Epidermal melanocyte (primary cell): Measurements from ENCODE around the gene LEO1.
"Not testable (repeated sequence)": the region's sequence is repeated elsewhere in the genome, so short reads cannot be mapped to it uniquely, and the experiment has no call there.

ENCODE experiments used
- DNase-seq: peaks from one replicate; pipeline ENCODE4 v3.0.0; 2011; ENCODE audit warnings: low spot score; ENCODE audit not compliant: insufficient read length

LEO1 gene

DNA sequence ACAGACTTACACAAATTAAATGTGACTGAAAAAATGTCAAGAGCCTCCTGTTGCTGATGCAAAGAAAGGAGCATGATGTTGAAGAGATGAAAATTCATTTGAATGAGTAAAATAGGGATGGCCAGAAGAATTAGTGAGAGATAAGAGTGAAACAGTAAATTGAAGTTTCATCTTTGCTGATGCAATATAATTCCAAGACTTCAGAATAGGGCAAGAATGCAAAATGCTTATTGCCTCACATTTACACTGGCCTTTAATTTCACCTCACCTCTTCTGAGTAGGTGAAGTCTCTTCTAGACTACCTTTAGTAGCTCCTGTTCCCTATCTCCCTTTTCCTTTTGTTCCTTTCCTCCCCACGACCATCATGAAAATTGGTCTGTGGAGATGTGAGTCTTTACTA lies 32.1 kb upstream of the LEO1 start:
- no peak for DNase-seq

DNA sequence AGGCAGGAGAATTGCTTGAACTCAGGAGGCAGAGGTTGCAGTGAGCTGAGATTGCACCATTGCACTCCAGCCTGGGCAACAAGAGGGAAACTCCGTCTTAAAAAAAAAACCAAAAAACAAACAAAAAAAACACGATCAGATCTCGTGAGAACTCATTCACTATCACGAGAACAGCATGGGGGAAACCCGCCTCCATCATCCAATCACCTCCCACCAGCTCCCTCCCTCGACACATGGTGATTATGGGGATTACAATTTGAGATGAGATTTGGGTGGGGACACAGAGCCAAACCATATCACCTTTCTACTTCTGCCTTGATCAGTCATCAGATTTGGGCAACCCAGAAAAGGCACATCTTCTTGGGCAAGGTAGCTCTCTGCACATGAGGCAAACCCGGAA lies 31.5 kb upstream of the LEO1 start:
- DNase-seq = not testable (repeated sequence)

GRCh38 chr15:52002351-52002750 lies 30.8 kb upstream of the LEO1 start:
- DNase-seq = no peak

DNA sequence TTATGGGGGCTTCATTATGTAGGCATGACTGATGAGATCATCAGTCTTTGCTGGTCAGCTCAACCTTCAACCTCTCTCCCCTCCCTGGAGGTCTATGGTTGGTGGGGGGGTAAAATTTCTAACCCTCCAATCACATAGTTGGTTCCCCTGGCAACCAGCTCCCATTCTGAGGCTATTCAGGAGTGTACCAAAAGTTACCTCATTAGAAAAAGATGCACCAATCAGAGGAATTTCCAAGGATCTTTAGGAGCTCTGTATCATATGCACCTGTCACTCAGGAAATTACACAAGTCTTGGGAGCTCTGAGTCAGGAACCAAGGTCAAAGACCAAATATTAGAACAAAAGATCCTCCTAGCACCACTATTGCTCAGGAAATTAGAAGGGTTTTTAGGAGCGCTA lies 21.4 kb upstream of the LEO1 start:
- no peak for DNase-seq

DNA sequence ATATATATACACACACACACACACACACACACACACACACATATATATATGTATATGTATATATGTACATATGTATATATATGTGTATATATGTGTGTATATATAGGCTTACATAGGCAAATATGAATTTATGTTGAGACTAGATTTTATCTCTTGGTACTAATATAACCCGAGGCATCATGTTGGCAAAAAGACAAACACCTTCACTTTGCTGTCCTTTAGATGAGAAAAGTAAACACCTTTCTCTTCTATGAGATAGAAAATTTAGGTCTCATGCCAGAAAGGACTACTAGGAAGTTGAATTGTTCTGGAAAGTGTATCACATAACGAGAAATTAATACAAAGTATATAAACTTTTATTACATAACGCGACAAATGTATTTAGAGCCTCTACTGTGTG lies 19.6 kb upstream of the LEO1 start:
- no peak for DNase-seq

DNA sequence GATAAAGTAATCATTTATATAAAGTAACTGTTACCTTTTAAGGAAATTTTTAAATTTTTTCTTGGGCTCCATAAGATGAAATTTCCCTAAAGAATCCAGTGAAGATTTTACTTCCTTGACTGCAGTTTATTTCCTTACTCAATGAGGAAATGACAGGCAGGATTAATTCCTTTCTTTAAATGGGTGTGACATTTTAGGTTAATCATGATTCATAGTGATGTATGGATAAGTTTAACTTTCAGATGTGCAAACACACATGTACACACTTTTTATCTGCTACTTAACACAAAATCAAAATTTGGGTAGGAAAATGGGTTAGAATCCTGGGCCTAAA lies 11.2 kb upstream of the LEO1 start:
- no peak for DNase-seq

DNA sequence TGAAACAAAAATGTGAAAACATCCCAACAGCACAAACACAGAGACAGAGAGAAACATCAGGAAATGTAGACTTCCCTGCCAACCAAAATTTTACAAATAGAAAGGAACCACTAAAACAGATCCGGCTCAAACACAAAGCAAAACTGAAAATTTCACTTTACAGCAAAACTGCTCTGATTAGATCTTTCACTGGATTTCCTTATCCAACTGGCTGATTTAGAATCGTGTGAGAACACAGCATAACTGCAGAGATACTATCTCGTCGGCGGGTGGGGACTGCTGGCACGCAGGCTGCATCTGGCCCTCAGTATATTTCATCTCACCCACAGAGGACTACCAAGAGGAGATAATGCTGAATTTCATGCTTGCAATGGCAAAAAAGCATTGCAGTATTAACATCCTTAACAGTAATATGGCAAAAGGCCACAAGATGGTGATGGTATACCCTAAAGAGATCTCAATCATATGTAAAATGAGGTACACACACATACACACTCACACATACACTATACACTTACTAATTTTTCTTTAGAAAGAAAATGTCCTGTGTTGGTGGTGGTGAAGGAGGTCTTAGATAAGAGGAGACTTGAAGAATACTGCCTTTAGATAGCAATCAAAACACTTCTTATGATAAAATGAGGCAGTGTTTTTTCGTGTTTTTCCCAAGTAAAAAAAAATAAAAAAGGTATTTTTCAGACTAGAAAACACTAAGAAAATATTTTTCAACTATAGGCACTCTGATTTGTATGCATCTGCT lies 10.6 kb upstream of the LEO1 start:
- DNase-seq = peak; percentile 71

- DNase-seq = no peak
Measured at GRCh38 chr15:51973775-51974174, 2.2 kb upstream of the LEO1 start.

GRCh38 chr15:51973220-51973619 lies 1.6 kb upstream of the LEO1 start:
- DNase-seq = no peak

- no peak for DNase-seq
Measured at GRCh38 chr15:51971032-51971374, 575 bp downstream of the LEO1 start.

DNA sequence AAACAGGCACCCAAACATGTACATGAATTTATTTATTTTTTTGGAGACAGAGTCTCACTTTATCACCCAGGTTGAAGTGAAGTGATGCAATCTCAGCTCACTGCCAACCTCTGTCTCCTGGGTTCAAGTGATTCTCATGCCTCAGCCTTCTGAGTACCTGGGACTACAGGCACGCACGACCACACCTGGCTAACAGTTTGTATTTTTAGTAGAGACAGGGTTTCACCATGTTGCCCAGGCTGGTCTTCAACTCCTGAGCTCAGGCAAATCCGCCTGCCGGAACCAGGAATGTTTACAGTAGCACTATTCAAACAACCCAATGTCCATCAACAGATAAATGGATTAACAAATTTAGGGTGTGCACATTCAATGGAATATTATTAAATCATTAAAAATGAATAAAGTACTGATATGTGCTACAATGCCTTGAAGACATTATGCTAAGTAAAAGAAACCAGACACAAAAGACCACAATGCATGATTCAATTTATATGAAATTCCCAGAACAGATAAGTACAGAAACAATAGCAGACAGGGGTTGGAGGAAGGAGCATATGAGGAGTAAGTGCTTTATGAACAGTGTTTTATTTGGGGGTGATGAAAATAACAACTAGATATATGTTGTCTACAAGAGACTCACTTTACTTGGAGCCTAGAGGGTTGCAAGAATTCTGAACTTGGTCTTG lies 1.3 kb downstream of the LEO1 start:
- DNase-seq = no peak

DNA sequence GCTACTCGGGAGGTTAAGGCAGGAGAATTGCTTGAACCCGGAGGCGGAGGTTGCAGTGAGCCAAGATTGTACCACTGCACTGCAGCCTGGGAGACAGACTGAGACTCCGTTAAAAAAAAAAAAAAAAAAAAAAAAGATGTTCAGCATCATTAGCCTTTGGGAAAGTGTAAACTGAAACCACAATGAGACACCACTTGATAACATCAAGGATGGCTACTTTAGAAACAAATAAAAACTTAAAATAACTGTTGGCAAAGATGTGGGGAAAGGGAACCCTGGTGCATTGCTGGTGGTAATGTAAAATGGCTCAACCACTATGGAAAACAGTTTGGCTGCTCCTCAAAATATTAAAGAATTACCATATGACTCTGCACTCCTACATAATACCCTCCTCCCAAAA lies 1.9 kb downstream of the LEO1 start:
- no peak for DNase-seq

- no peak for DNase-seq
Measured at GRCh38 chr15:51967583-51967982, 4.0 kb downstream of the LEO1 start.

GRCh38 chr15:51966192-51966591 lies 5.4 kb downstream of the LEO1 start:
- DNase-seq = no peak

GRCh38 chr15:51965691-51966090 lies 5.9 kb downstream of the LEO1 start:
- no peak for DNase-seq

GRCh38 chr15:51955504-51955903 lies 16.1 kb downstream of the LEO1 start:
- no peak for DNase-seq

DNA sequence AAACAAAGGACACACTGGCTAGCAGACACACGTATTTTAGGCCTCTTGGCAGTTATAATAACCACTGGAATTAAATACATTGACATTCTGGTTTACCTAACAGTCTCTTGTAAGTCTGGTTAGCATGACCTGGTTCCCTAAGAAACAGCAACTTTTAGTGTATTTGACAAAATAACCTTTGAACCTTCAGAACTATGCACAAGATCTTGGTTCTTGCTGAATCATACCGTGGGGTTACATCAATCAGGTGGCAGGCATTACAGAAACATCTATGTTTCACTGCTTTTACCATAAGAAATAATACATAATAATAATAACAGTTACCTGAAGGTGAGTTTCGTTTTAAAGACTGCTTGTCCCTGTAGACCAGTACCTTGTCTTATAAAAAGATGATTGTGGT lies 18.8 kb downstream of the LEO1 start:
- no peak for DNase-seq

DNA sequence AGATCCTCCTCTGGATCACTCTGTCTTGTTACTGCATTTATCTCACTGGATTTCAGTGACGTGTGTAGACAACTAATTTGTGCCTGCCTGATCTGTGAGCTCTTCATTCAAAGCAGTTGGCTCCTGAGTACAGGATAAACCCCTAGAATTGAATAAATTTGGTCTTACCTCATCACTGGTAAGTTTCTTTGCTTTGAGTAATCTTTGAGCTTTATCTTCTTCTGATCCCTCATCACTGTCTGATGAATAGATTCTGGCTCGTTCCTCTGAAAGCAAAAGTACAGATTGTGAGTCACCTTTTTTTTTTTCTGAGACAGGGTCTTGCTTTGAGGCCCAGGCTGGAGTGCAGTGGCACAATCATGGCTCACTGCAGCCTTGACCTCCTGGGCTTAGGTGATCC lies 24.5 kb downstream of the LEO1 start:
- DNase-seq = no peak

DNA sequence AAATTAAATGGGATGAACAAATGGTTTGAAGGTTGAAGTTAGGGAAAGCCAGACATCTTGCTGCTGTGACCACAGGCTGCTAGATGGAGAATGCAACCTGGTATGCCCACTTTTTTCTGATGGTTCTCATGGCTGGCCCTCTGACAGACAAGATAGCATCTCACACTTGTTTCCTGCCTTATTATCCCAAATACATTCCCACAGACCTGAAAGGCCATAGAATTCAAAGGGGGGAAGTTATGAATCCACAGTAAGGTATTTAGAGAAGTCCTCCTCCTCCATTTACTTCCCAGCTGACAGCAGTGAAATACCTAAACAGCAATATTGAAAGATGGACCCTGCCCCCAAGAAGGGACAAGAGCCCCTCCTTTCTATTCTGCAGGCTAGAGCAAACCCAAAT lies 32.4 kb downstream of the LEO1 start:
- no peak for DNase-seq

DNA sequence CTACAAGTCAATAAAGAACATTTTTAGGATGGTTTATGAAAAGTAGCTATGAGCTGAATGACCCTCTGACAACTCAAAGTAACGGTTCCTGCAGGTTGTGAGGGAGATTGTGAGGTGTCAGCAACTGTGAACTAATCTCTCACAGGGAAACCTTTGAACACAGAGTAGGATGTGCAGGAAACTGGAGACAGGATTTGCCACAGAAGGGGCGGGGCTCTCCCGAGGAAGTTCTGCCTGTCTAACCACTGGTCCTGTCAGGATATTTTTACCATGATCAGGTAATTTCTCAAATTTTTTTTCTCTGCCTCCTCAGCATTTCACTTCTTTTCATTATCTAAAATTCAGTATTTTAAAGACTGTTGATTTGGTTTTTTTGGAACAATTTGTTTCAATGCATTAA lies 33.3 kb downstream of the LEO1 start:
- DNase-seq = no peak

DNA sequence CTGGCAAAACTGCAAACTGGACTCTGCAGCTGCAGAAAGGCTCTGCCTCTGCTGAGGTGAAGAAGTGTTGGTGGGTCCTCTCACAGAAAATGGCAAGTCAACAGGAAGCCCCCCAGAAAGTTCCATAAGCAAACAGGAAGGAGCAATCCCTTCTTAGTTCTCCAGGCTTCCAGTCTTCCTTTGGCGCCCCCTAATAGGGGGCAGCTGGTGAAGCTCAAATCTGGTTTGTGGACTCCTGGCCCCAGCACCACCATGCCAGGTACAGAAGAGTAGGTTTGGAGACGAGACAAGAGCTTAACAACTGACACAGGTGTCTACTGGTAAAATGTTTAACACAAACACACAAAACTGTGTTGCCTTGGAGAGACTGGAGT lies 35.5 kb downstream of the LEO1 start:
- no peak for DNase-seq

DNA sequence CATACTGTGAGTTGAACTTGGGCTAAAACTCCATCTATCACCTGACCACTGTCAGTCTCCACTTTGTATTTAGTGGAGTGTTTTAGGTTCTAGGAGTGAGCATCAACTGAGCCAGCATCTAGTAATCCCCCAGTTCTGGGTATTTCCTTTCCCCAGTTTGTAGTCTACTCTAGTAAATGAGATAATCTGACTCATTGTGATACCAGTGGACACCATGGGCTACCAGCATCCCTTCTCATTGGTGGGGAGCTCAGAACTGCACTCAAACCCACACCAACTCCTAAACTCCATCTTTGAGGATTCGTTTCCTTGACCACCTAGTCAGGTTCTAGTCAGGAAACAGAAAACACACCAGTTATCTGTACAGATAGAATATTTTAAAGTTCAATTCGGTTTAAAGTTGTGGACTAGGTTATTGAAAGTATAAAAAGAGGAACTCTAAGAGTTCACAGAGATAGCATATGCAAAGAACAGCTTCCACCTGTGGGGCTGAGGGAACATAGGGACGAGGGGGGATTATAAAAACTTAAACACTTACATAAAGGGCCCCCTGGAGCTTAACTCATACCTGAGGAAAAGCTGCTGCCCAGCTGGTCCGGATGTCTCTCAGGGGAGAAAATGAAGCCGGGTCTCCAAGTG lies 36.0 kb downstream of the LEO1 start:
- no peak for DNase-seq

DNA sequence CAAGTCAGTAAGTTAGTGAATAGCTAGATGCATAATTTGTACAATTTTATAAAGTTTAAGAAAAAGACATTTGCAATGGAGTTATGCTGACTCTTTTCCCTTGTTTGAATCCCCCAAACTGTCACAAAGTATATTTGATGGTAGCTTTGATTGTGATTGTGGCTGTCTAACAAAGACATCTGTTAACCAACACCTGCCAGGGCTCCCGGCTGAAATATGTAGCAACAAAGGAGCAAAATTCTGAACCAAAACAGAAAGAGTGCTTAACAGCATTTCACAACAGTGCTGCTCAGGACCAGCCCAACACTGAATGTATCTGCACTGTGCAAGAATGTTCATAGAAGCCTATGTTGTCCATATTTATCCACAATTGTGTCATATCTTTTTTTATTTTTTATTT lies 39.4 kb downstream of the LEO1 start:
- DNase-seq = no peak
